Measurements from ENCODE around the gene TERF2IP. TPM values are rescaled to one million over a fixed set of nuclear protein-coding genes. Genes with fewer than 3 reads are reported as not detected.

The TERF2IP gene
- total RNA-seq, result 100 to 1,000 TPM; 104 to 125 (median 116) TPM
- total RNA-seq (2013), result 118 TPM

- WGBS (ENCODE audit: insufficient coverage), result under 1% methylated on average over 76 of the region's 76 CpGs
- no peak for TF ChIP-seq CTCF (IDR thresholded peaks at IDR 0.05)
- peak within 1 kb of the TSS; percentile 96 for H3K27ac ChIP-seq (ENCODE audit: low read length)
- intact Hi-C loops (cut with micrococcal nuclease), result loop anchor here (1.0 to 2.0 kb wide), 5 partner anchors 24 to 214 kb away; partner anchors contain the start of genes ADAT1, CFDP1, TMEM170A and TMEM231
- ATAC-seq (peak; percentile 84 to 95 (median 89)), DNase-seq (peak; percentile 95 to 98)
- Mint-ChIP-seq H3K9me3 (no peaks in the 10 kb centered on the region), H3K36me3 (peaks cover 7% of the 10 kb centered on the region), H3K4me3 (peak within 1 kb of the TSS; percentile 100), H3K27me3 (ENCODE audit: low read depth in 2 of 2) (no peaks in the 10 kb centered on the region), H3K27ac (peak within 1 kb of the TSS; percentile 99), H3K4me1 (peaks cover 58 to 60% of the 10 kb centered on the region in 2 donors)
- no peaks in the 10 kb centered on the region for H3K9me3 ChIP-seq (ENCODE audit: control insufficient read depth, insufficient read depth, low read length)
- peaks cover 42% of the 10 kb centered on the region for H3K4me1 ChIP-seq (ENCODE audit: control insufficient read depth, insufficient read depth, low read length)
- H3K4me3 ChIP-seq (ENCODE audit: low read length), result peak within 1 kb of the TSS; percentile 61
- H3K27me3 ChIP-seq (ENCODE audit: control insufficient read depth, insufficient read depth, low read length), result no peaks in the 10 kb centered on the region
- peaks cover 11% of the 10 kb centered on the region for H3K36me3 ChIP-seq (ENCODE audit: control insufficient read depth, insufficient read depth, low read length)
Observed at GRCh38 chr16:75647492-75648264, at the start of gene TERF2IP, which contains the start of gene KARS1. TSS of gene TERF2IP (plus strand) at chr16:75647773. CDS start at chr16:75647883, 110 bp downstream. TSS of gene KARS1 (minus strand) at chr16:75647665. CDS start at chr16:75647639, 26 bp downstream.

DNA sequence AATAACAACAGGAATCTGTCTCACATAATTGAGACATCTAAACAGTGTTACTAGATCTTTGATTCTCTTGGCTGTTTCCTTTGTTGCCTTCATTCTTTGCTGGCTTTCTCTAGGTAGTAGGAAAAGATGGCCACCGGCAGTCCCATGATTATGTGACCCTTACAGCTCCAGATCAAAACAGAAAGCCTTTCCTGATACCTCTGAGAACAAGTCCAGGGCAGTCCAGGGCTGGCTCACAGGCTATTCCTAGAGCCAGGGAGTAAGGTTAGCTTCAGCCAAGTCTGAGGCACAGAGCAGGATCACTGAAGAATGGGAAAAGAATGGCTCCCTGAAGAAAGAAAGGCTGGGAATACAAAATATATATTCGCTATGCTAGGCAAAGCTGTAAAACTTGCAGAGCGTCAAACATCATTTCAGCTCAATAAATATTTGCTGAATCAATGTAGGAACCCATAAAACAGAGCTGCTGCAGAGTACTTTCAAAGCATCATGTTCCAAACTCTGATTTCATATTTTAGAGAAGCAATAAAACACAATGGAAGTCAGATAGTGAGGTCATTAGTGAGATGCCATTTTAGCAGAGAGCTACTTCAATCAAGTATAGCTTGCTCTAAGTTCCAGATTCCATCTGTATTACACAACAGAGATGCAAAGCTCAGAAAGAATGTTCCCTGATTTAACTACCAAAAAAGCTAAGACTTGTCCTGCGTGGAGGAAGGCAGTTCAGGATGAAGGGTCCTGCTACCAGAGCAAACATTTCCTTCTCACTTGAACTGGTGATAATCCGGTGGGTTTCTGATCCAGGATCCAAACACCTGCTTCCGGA is 47.9 kb upstream of the TERF2IP start:
- no peak for ATAC-seq
- no peak overlapping the region for H3K4me3 Mint-ChIP-seq
- no peak overlapping the region for H3K27ac ChIP-seq (ENCODE audit: low read length)
- intact Hi-C loops (cut with micrococcal nuclease), result no loop called here
- H3K27me3 Mint-ChIP-seq (ENCODE audit: low read depth in 2 of 2), result no peaks in the 10 kb centered on the region
- no peak for TF ChIP-seq CTCF (IDR thresholded peaks at IDR 0.05)
- no peak for DNase-seq
- H3K4me1 Mint-ChIP-seq, result peaks cover 0 to 1% of the 10 kb centered on the region in 2 donors
- no peak overlapping the region for H3K4me3 ChIP-seq (ENCODE audit: low read length)
- WGBS (ENCODE audit: insufficient coverage), result over 99% methylated on average over 6 of the region's 6 CpGs
- no peaks in the 10 kb centered on the region for H3K9me3 ChIP-seq (ENCODE audit: control insufficient read depth, insufficient read depth, low read length)
- H3K36me3 ChIP-seq (ENCODE audit: control insufficient read depth, insufficient read depth, low read length), result peaks cover 37% of the 10 kb centered on the region
- H3K36me3 Mint-ChIP-seq, result peaks cover 13% of the 10 kb centered on the region
- H3K27me3 ChIP-seq (ENCODE audit: control insufficient read depth, insufficient read depth, low read length), result no peaks in the 10 kb centered on the region
- no peaks in the 10 kb centered on the region for H3K4me1 ChIP-seq (ENCODE audit: control insufficient read depth, insufficient read depth, low read length)
- H3K9me3 Mint-ChIP-seq, result peaks cover 0 to 2% of the 10 kb centered on the region in 2 donors
- H3K27ac Mint-ChIP-seq, result no peak overlapping the region

- ATAC-seq, result no peak
- no peak overlapping the region for H3K27ac Mint-ChIP-seq
- no peaks in the 10 kb centered on the region for H3K9me3 Mint-ChIP-seq
- no peaks in the 10 kb centered on the region for H3K27me3 ChIP-seq (ENCODE audit: control insufficient read depth, insufficient read depth, low read length)
- H3K9me3 ChIP-seq (ENCODE audit: control insufficient read depth, insufficient read depth, low read length), result no peaks in the 10 kb centered on the region
- H3K27ac ChIP-seq (ENCODE audit: low read length), result no peak overlapping the region
- no peaks in the 10 kb centered on the region for H3K27me3 Mint-ChIP-seq (ENCODE audit: low read depth in 2 of 2)
- peaks cover 49% of the 10 kb centered on the region for H3K36me3 ChIP-seq (ENCODE audit: control insufficient read depth, insufficient read depth, low read length)
- no peak overlapping the region for H3K4me3 ChIP-seq (ENCODE audit: low read length)
- no peak overlapping the region for H3K4me3 Mint-ChIP-seq
- DNase-seq, result no peak
- no peak for TF ChIP-seq CTCF (IDR thresholded peaks at IDR 0.05)
- H3K4me1 Mint-ChIP-seq, result peaks cover 0 to 5% of the 10 kb centered on the region in 2 donors
- 97% methylated on average over 4 of the region's 4 CpGs for WGBS (ENCODE audit: insufficient coverage)
- no peaks in the 10 kb centered on the region for H3K4me1 ChIP-seq (ENCODE audit: control insufficient read depth, insufficient read depth, low read length)
- H3K36me3 Mint-ChIP-seq, result peaks cover 13% of the 10 kb centered on the region
- intact Hi-C loops (cut with micrococcal nuclease), result no loop called here
Observed at GRCh38 chr16:75603241-75603640, 44.3 kb upstream of the TERF2IP start.
